SU-DHL-6 (cell line): ENCODE results near the gene PATE3.

Experiments used
- H2AFZ ChIP-seq: fragments of 200-600 bp; sonication (generic); 2 replicates; pipeline ENCODE4 v1.6.1; 2014; ENCODE audit warnings: low read depth, mild to moderate bottlenecking, moderate library complexity, mixed read lengths, antibody characterized with exemption, low read length; ENCODE audit not compliant: severe bottlenecking
- H3F3A ChIP-seq: fragments of 200-600 bp; shearing (Covaris generic); 2 replicates; pipeline ENCODE4 v1.6.0; 2016; ENCODE audit warnings: antibody characterized with exemption, mild to moderate bottlenecking; ENCODE audit not compliant: insufficient read depth
- H3K27ac ChIP-seq: fragments of 200-600 bp; sonication (generic); 2 replicates; pipeline ENCODE4 v1.5.1; 2016; ENCODE audit warnings: low read depth, mild to moderate bottlenecking, low read length, moderate library complexity, mixed read lengths
- H3K27me3 ChIP-seq: fragments of 200-600 bp; sonication (generic), shearing (Covaris generic); 2 replicates; pipeline ENCODE4 v1.6.0; 2014; ENCODE audit warnings: mild to moderate bottlenecking, low read length
- H3K36me3 ChIP-seq: fragments of 200-600 bp; sonication (generic); 2 replicates; pipeline ENCODE4 v1.6.1; 2014; ENCODE audit warnings: mild to moderate bottlenecking, low read length, mixed read lengths
- H3K4me2 ChIP-seq: fragments of 300-600, 200-600 bp; shearing (Covaris generic), sonication (generic); 2 replicates; pipeline ENCODE4 v1.6.0; 2014; ENCODE audit warnings: low read length, low read depth, mild to moderate bottlenecking; ENCODE audit not compliant: poor library complexity, severe bottlenecking
- H3K4me3 ChIP-seq: fragments of 200-600 bp; sonication (generic); 2 replicates; pipeline ENCODE4 v1.5.1; 2014; ENCODE audit warnings: antibody characterized with exemption, low read length, mild to moderate bottlenecking, mixed read lengths; ENCODE audit not compliant: insufficient read depth, poor library complexity, severe bottlenecking
- H3K79me2 ChIP-seq: fragments of 200-600 bp; sonication (generic); 2 replicates; pipeline ENCODE4 v1.6.1; 2014; ENCODE audit warnings: mild to moderate bottlenecking, low read length, moderate library complexity; ENCODE audit not compliant: insufficient read depth
- H3K9ac ChIP-seq: fragments of 200-600 bp; sonication (generic); 2 replicates; pipeline ENCODE4 v1.7.0; 2014; ENCODE audit warnings: mild to moderate bottlenecking, low read length
- H3K9me2 ChIP-seq: fragments of 200-600 bp; sonication (generic); replicated peaks from 2 replicates; pipeline ENCODE4 v1.6.1; 2014; ENCODE audit warnings: low read length; ENCODE audit not compliant: insufficient read depth
- H3K9me3 ChIP-seq: fragments of 200-600 bp; sonication (generic); 2 replicates; pipeline ENCODE4 v1.6.1; 2014; ENCODE audit warnings: low read length, mixed read lengths; ENCODE audit not compliant: insufficient read depth
- H4K20me1 ChIP-seq: fragments of 200-600 bp; sonication (generic); 2 replicates; pipeline ENCODE4 v1.6.1; 2014; ENCODE audit warnings: low read depth, mild to moderate bottlenecking, antibody characterized with exemption, low read length, moderate library complexity, mixed read lengths
- EZH2phosphoT487 ChIP-seq: fragments of 200-600 bp; sonication (generic), shearing (Covaris generic); conservative IDR thresholded peaks from 2 replicates; pipeline ENCODE4 v1.6.1; 2018; ENCODE audit warnings: mild to moderate bottlenecking, antibody characterized with exemption, low read length, moderate library complexity, mixed read lengths
- TF ChIP-seq, protein P1 (sequence below): fragments of 200-600 bp; sonication (generic); IDR thresholded peaks from one replicate; pipeline ENCODE4 v1.5.1; 2017; ENCODE audit warnings: antibody characterized with exemption, mild to moderate bottlenecking, low read length, moderate library complexity; ENCODE audit not compliant: insufficient read depth, poor library complexity, severe bottlenecking

The PATE3 gene

DNA sequence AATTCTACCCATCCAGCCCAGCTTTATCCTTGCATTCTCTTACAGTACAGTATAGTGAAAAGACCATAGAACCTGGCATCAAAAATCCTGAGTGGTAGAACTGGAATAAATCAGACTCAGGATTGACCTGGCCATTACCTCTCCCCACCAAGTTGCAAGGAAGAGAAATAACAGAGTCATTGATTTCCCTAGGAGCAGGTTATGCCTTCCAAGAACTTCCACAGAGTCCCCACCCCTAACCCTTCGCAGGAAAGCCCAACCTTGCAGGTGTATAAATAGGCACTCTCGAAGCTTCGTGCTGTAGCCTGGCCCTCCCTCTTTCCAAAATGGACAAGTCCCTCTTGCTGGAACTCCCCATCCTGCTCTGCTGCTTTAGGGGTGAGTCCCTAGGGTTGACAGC lies 41.9 kb upstream of the PATE3 start, which contains the start of gene PATE1:
TSS of gene PATE1 (plus strand) at position 301 of the 400 bp plus-strand sequence. CDS start at position 327, 26 bp downstream.
- Histone ChIP-seq H3K27ac (no peak within 1 kb of the TSS), H3K36me3 (no peaks in the 10 kb centered on the region), H3K27me3 (no peaks in the 10 kb centered on the region), H2AFZ (no peak within 1 kb of the TSS), H3K4me2 (no peak within 1 kb of the TSS), H4K20me1 (no peaks in the 10 kb centered on the region), H3K9ac (no peak within 1 kb of the TSS), H3K9me3 (no peaks in the 10 kb centered on the region), H3K79me2 (no peaks in the 10 kb centered on the region), H3K4me3 (no peak within 1 kb of the TSS), H3F3A (no peaks in the 10 kb centered on the region), H3K9me2 (no peaks in the 10 kb centered on the region)
- no peak for TF ChIP-seq EZH2phosphoT487
- TF ChIP-seq, protein P1, sequence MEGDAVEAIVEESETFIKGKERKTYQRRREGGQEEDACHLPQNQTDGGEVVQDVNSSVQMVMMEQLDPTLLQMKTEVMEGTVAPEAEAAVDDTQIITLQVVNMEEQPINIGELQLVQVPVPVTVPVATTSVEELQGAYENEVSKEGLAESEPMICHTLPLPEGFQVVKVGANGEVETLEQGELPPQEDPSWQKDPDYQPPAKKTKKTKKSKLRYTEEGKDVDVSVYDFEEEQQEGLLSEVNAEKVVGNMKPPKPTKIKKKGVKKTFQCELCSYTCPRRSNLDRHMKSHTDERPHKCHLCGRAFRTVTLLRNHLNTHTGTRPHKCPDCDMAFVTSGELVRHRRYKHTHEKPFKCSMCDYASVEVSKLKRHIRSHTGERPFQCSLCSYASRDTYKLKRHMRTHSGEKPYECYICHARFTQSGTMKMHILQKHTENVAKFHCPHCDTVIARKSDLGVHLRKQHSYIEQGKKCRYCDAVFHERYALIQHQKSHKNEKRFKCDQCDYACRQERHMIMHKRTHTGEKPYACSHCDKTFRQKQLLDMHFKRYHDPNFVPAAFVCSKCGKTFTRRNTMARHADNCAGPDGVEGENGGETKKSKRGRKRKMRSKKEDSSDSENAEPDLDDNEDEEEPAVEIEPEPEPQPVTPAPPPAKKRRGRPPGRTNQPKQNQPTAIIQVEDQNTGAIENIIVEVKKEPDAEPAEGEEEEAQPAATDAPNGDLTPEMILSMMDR: no peak

DNA sequence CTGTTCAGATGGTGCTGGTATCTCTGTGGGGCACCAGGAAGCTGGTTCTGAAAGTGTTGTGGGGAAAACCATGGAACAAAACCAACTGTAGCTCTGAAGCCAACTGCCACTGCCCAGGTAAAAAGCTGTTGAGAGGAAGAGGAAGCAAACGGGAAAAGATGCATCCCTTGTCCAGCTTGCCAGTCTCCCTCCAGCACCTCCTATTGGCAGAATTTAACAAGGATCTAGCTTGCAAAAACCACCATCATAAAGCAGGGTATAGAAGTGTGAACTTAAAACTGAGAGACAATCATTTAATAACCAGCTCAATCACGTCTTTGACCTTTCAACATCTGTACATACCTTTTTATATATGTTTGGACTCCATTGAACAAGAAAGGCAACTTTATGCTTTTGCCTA lies 37.3 kb upstream of the PATE3 start:
- no peak overlapping the region for H2AFZ ChIP-seq
- H3K27me3 ChIP-seq: no peaks in the 10 kb centered on the region
- no peaks in the 10 kb centered on the region for H3K36me3 ChIP-seq
- no peaks in the 10 kb centered on the region for H3K79me2 ChIP-seq
- H4K20me1 ChIP-seq: no peaks in the 10 kb centered on the region
- H3K9me2 ChIP-seq: no peaks in the 10 kb centered on the region
- TF ChIP-seq EZH2phosphoT487: no peak
- TF ChIP-seq, protein P1: no peak
- no peak overlapping the region for H3K27ac ChIP-seq
- H3F3A ChIP-seq: no peaks in the 10 kb centered on the region
- H3K9me3 ChIP-seq: no peaks in the 10 kb centered on the region
- H3K9ac ChIP-seq: no peak overlapping the region
- H3K4me3 ChIP-seq: no peak overlapping the region
- H3K4me2 ChIP-seq: no peak overlapping the region

DNA sequence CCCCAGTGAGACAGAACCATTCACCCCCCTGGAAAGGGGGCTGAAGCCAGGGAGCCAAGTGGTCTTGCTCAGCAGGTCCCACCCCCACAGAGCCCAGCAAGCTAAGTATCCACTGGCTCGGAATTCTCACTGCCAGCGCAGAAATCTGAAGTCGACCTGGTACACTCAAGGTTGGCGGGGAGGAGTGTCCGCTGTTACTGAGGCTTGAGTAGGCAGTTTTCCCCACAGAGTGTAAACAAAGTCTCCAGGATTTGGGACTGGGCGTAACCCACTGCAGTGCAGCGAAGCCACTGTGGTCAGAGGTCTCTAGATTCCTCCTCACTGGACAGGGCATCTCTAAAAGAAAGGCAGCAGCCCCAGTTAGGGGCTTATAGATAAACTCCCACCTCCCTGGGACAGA lies 31.9 kb upstream of the PATE3 start:
- Histone ChIP-seq H3K36me3 (no peaks in the 10 kb centered on the region), H3K9ac (no peak overlapping the region), H3K79me2 (no peaks in the 10 kb centered on the region), H2AFZ (no peak overlapping the region), H3K4me3 (no peak overlapping the region), H3K27me3 (no peaks in the 10 kb centered on the region), H4K20me1 (no peaks in the 10 kb centered on the region), H3K9me2 (no peaks in the 10 kb centered on the region), H3F3A (no peaks in the 10 kb centered on the region), H3K4me2 (no peak overlapping the region), H3K9me3 (no peaks in the 10 kb centered on the region), H3K27ac (no peak overlapping the region)
- TF ChIP-seq EZH2phosphoT487: no peak
- TF ChIP-seq, protein P1: no peak
